K562 (cell line): ENCODE measurements around the gene MTMR3. TPM values are rescaled to one million over a fixed set of nuclear protein-coding genes. Genes with fewer than 3 reads are reported as not detected.

Source experiments
- ETV1 ChIP-seq: fragments of 450-650 bp; conservative IDR thresholded peaks from 2 replicates; pipeline ENCODE4 v1.6.1; 2016; ENCODE audit warnings: missing genetic modification characterization, control low read depth, low read depth, missing compliant biosample characterization
- RBM25 ChIP-seq: fragments of 200-400 bp; formaldehyde crosslinking; IDR thresholded peaks from 2 replicates; pipeline ENCODE4 v1.6.1; 2018; ENCODE audit warnings: low read length, low read depth, moderate library complexity; ENCODE audit not compliant: severe bottlenecking
- SREBF2 ChIP-seq: sonication (generic); formaldehyde crosslinking; IDR thresholded peaks from 2 replicates; pipeline ENCODE4 v1.4.0; 2020; ENCODE audit warnings: mild to moderate bottlenecking, missing genetic modification reagents
- ZBTB11 ChIP-seq, 3 experiments: fragments of 200-800 bp in 1 of 3; fragments of 250-450 bp in 1 of 3; fragments of 450-650 bp in 1 of 3; sonication (Bioruptor Pico) in 1 of 3; sonication (Bioruptor generic) in 1 of 3; formaldehyde crosslinking in 1 of 3; IDR thresholded peaks; 2 replicates each; pipeline versions ENCODE4 v1.6.1 to v1.8.0; 2016 to 2022; ENCODE audit warnings: mild to moderate bottlenecking in 2 of 3, missing genetic modification characterization in 2 of 3, missing compliant biosample characterization in 1 of 3, moderate library complexity in 1 of 3
- ZBTB40 ChIP-seq, 2 experiments: fragments of 450-650 bp in 1 of 2; sonication (generic) in 1 of 2; formaldehyde crosslinking in 1 of 2; IDR thresholded peaks; 2 replicates each; pipeline versions ENCODE4 v1.7.1 to v1.9.0; 2016 to 2022; ENCODE audit warnings: inconsistent platforms in 1 of 2, mild to moderate bottlenecking in 1 of 2, missing genetic modification reagents in 1 of 2
- ZNF146 ChIP-seq: IDR thresholded peaks from one replicate; pipeline ENCODE4 v1.6.1; 2018; ENCODE audit warnings: missing compliant biosample characterization; ENCODE audit not compliant: unreplicated experiment
- ZNF592 ChIP-seq: fragments of 450-650 bp; IDR thresholded peaks from 2 replicates; pipeline ENCODE4 v1.6.1; 2017; ENCODE audit warnings: antibody characterized with exemption, mild to moderate bottlenecking
- polyA plus RNA-seq, 8 experiments: library from polyadenylated mRNA; depleted of rRNA in 4 of 8; stranded (reverse) in 5 of 8; unstranded in 3 of 8; fragments of >200 nt; fragmentation: Nextera tagmentation in 2 of 8; fragmentation: Illumina TruSeq in 1 of 8; extraction: Ambion mirVana in 2 of 8; extraction: Trizol in 1 of 8; gene quantifications; 2 replicates each; pipeline versions ENCODE4 v1.2.1 to v1.2.3, GENCODE V29; 2011 to 2014; ENCODE audit warnings: inconsistent platforms in 1 of 8, missing spikeins in 1 of 8
- total RNA-seq, 7 experiments: library from RNA; depleted of rRNA in 6 of 7; stranded (reverse); fragments of >200 nt in 6 of 7; fragmentation: Illumina TruSeq in 2 of 7; extraction: Trizol in 2 of 7; gene quantifications; 2 replicates each; pipeline versions ENCODE4 v1.2.1 to v1.2.3, GENCODE V29; 2011 to 2021; ENCODE audit warnings: low replicate concordance in 1 of 7
- TF ChIP-seq, protein P1 (sequence below): sonication (generic); formaldehyde crosslinking; IDR thresholded peaks from 2 replicates; pipeline ENCODE4 v1.8.0; 2022; ENCODE audit warnings: missing genetic modification reagents, mild to moderate bottlenecking, moderate library complexity, borderline replicate concordance

MTMR3 gene
- total and polyA plus RNA-seq, 9 of the 15 experiments (the other 6 are each of a cell fraction or from before 2014, with no cell fraction given): 1.6 to 13.7 (median 7.9) TPM

- TF ChIP-seq ZBTB40 (IDR thresholded peaks at IDR 0.05): peak; percentile 75
- no peak for TF ChIP-seq ZBTB40 (CRISPR knock-in tag; IDR thresholded peaks at IDR 0.05)
- TF ChIP-seq ETV1 (tag): peak; percentile 36; the same call in 1 of the 2 replicates
- TF ChIP-seq ZNF592: no peak
- peak in 1 of 3 experiments; percentile 64; a peak in 1 of 6 replicates for TF ChIP-seq ZBTB11 (CRISPR knock-in tag; IDR thresholded peaks at IDR 0.05)
- no peak for TF ChIP-seq SREBF2 (CRISPR knock-in tag)
- no peak for TF ChIP-seq RBM25
- TF ChIP-seq ZNF146: no peak
- TF ChIP-seq, protein P1, sequence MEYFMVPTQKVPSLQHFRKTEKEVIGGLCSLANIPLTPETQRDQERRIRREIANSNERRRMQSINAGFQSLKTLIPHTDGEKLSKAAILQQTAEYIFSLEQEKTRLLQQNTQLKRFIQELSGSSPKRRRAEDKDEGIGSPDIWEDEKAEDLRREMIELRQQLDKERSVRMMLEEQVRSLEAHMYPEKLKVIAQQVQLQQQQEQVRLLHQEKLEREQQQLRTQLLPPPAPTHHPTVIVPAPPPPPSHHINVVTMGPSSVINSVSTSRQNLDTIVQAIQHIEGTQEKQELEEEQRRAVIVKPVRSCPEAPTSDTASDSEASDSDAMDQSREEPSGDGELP (CRISPR knock-in tag): peak; percentile 43; the same call in 1 of the 2 replicates
Measured at GRCh38 chr22:30047364-30047738, 164.4 kb downstream of the MTMR3 start (continued).
